K562 (cell line): ENCODE results near the gene NEMP2. TPM values are rescaled to one million over a fixed set of nuclear protein-coding genes. Genes with fewer than 3 reads are reported as not detected.

Experiments used
- ARID1B ChIP-seq: fragments of 450-650 bp; IDR thresholded peaks from 2 replicates; pipeline ENCODE4 v1.6.1; 2016; ENCODE audit warnings: antibody characterized with exemption, mild to moderate bottlenecking, inconsistent platforms
- BDP1 ChIP-seq: IDR thresholded peaks from 3 replicates; pipeline ENCODE4 v1.6.1; 2011; ENCODE audit not compliant: insufficient read length, insufficient read depth
- C11orf30 ChIP-seq: fragments of 450-650 bp; IDR thresholded peaks from 2 replicates; pipeline ENCODE4 v1.6.1; 2016; ENCODE audit warnings: low read depth, mild to moderate bottlenecking
- CBFB ChIP-seq: sonication (generic); formaldehyde crosslinking; IDR thresholded peaks from 2 replicates; pipeline ENCODE4 v1.4.0; 2020; ENCODE audit warnings: mild to moderate bottlenecking, missing genetic modification reagents
- DDX20 ChIP-seq: fragments of 450-650 bp; IDR thresholded peaks from 2 replicates; pipeline ENCODE4 v1.6.1; 2016; ENCODE audit warnings: missing genetic modification characterization, low read depth, mild to moderate bottlenecking, missing compliant biosample characterization, moderate library complexity
- EGR1 ChIP-seq: fragments of 450-650 bp; conservative IDR thresholded peaks from 2 replicates; pipeline ENCODE4 v1.6.1; 2017; ENCODE audit warnings: mild to moderate bottlenecking
- ELK3 ChIP-seq: fragments of 450-650 bp; formaldehyde crosslinking; IDR thresholded peaks from 2 replicates; pipeline ENCODE4 v1.4.0; 2020; ENCODE audit warnings: mild to moderate bottlenecking
- FOXK2 ChIP-seq, 2 experiments: fragments of 450-650 bp; IDR thresholded peaks in 1 of 2; conservative IDR thresholded peaks in 1 of 2; 2 replicates each; pipeline ENCODE4 v1.6.1; 2016; ENCODE audit warnings: low read depth in 2 of 2, mild to moderate bottlenecking in 1 of 2
- HDAC8 ChIP-seq: fragments of 450-650 bp; IDR thresholded peaks from 2 replicates; pipeline ENCODE4 v1.6.1; 2016; ENCODE audit warnings: mild to moderate bottlenecking, missing genetic modification characterization, moderate library complexity, missing compliant biosample characterization
- ID3 ChIP-seq, 2 experiments: fragments of 250-450 bp in 1 of 2; fragments of 450-650 bp in 1 of 2; sonication (Bioruptor Pico) in 1 of 2; IDR thresholded peaks; 2 replicates each; pipeline versions ENCODE4 v1.6.1 to v1.8.0; 2016 to 2021; ENCODE audit warnings: mild to moderate bottlenecking in 2 of 2, moderate library complexity in 2 of 2, missing compliant biosample characterization in 1 of 2, missing genetic modification characterization in 1 of 2
- JUN ChIP-seq, 2 experiments: sonication (generic) in 1 of 2; formaldehyde crosslinking in 1 of 2; IDR thresholded peaks; 2 replicates each; pipeline versions ENCODE4 v1.6.1 to v1.8.0; 2012 to 2022; ENCODE audit warnings: borderline replicate concordance in 2 of 2, mild to moderate bottlenecking in 2 of 2, improper control_type of control experiment in 1 of 2, low read depth in 1 of 2, low read length in 1 of 2, missing genetic modification reagents in 1 of 2
- LEF1 ChIP-seq: fragments of 450-650 bp; IDR thresholded peaks from 2 replicates; pipeline ENCODE4 v1.6.1; 2016; ENCODE audit warnings: mild to moderate bottlenecking
- MAFG ChIP-seq: fragments of 450-650 bp; conservative IDR thresholded peaks from 2 replicates; pipeline ENCODE4 v1.6.1; 2016; ENCODE audit warnings: missing genetic modification characterization, missing compliant biosample characterization
- MTA2 ChIP-seq: fragments of 450-650 bp; IDR thresholded peaks from 2 replicates; pipeline ENCODE4 v1.6.1; 2016; ENCODE audit warnings: low read depth
- NFE2L1 ChIP-seq: fragments of 450-650 bp; IDR thresholded peaks from 2 replicates; pipeline ENCODE4 v1.6.1; 2016; ENCODE audit warnings: missing genetic modification characterization, low read depth, mild to moderate bottlenecking, missing compliant biosample characterization, moderate library complexity, borderline replicate concordance
- NFIC ChIP-seq: fragments of 450-650 bp; IDR thresholded peaks from 2 replicates; pipeline ENCODE4 v1.6.1; 2017; ENCODE audit warnings: mild to moderate bottlenecking, inconsistent platforms
- NRF1 ChIP-seq, 2 experiments: fragments of 450-650 bp; IDR thresholded peaks in 1 of 2; conservative IDR thresholded peaks in 1 of 2; 2 replicates each; pipeline ENCODE4 v1.6.1; 2014; ENCODE audit warnings: mild to moderate bottlenecking in 2 of 2
- RBM25 ChIP-seq: fragments of 200-400 bp; formaldehyde crosslinking; IDR thresholded peaks from 2 replicates; pipeline ENCODE4 v1.6.1; 2018; ENCODE audit warnings: low read length, low read depth, moderate library complexity; ENCODE audit not compliant: severe bottlenecking
- SMAD4 ChIP-seq: fragments of 250-450 bp; sonication (Bioruptor Pico); conservative IDR thresholded peaks from 2 replicates; pipeline ENCODE4 v1.8.0; 2021; ENCODE audit warnings: inconsistent platforms, mild to moderate bottlenecking, moderate library complexity
- STAG1 ChIP-seq: sonication (generic); formaldehyde crosslinking; IDR thresholded peaks from 2 replicates; pipeline ENCODE4 v1.5.0; 2020; ENCODE audit warnings: missing genetic modification reagents, borderline replicate concordance
- STAT5A ChIP-seq: IDR thresholded peaks from 2 replicates; pipeline ENCODE4 v1.6.1; 2012; ENCODE audit warnings: low read length, inconsistent platforms, borderline replicate concordance
- ZBTB12 ChIP-seq: fragments of 250-450 bp; sonication (Bioruptor Pico); IDR thresholded peaks from 2 replicates; pipeline ENCODE4 v1.4.0; 2020
- ZKSCAN1 ChIP-seq: fragments of 150-350 bp; IDR thresholded peaks from 2 replicates; pipeline ENCODE4 v1.6.1; 2016; ENCODE audit warnings: low read depth, low read length
- ZNF311 ChIP-seq: fragments of 250-450 bp; sonication (Bioruptor Pico); IDR thresholded peaks from 2 replicates; pipeline ENCODE4 v1.4.0; 2020; ENCODE audit warnings: mild to moderate bottlenecking, moderate library complexity
- polyA plus RNA-seq, 8 experiments: library from polyadenylated mRNA; depleted of rRNA in 4 of 8; stranded (reverse) in 5 of 8; unstranded in 3 of 8; fragments of >200 nt; fragmentation: Nextera tagmentation in 2 of 8; fragmentation: Illumina TruSeq in 1 of 8; extraction: Ambion mirVana in 2 of 8; extraction: Trizol in 1 of 8; gene quantifications; 2 replicates each; pipeline versions ENCODE4 v1.2.1 to v1.2.3, GENCODE V29; 2011 to 2014; ENCODE audit warnings: inconsistent platforms in 1 of 8, missing spikeins in 1 of 8
- total RNA-seq, 7 experiments: library from RNA; depleted of rRNA in 6 of 7; stranded (reverse); fragments of >200 nt in 6 of 7; fragmentation: Illumina TruSeq in 2 of 7; extraction: Trizol in 2 of 7; gene quantifications; 2 replicates each; pipeline versions ENCODE4 v1.2.1 to v1.2.3, GENCODE V29; 2011 to 2021; ENCODE audit warnings: low replicate concordance in 1 of 7

Gene NEMP2
- total and polyA plus RNA-seq, 9 of the 15 experiments (the other 6 are each of a cell fraction or from before 2014, with no cell fraction given), result 0.32 to 3.0 (median 1.7) TPM

- TF ChIP-seq FOXK2 (conservative IDR thresholded peaks at IDR 0.05 in 1 of 2, IDR thresholded peaks at IDR 0.05 in 1 of 2; ENCODE audit: low read depth in 2 of 2) (peak in 1 of 2 experiments; percentile 11; a peak in 1 of 4 replicates), CBFB (CRISPR knock-in tag) (no peak), RBM25 (no peak), DDX20 (no peak), STAG1 (no peak), C11orf30 (peak; percentile 57), ZBTB12 (no peak), ZKSCAN1 (no peak), STAT5A (peak; percentile 75), EGR1 (peak; percentile 65), LEF1 (peak; percentile 43; the same call in 1 of the 2 replicates), ID3 (CRISPR knock-in tag; IDR thresholded peaks at IDR 0.05) (no peak), ID3 (tag; IDR thresholded peaks at IDR 0.05) (peak; percentile 60; the same call in 1 of the 2 replicates), HDAC8 (tag) (no peak), SMAD4 (peak; percentile 68), ARID1B (peak; percentile 93), BDP1 (no peak), MAFG (tag) (no peak), NFIC (0 out of 2 replicates have a peak, but pooled peaks have one; percentile 15), JUN (IDR thresholded peaks at IDR 0.05; ENCODE audit: borderline replicate concordance, low read depth, low read length) (no peak), JUN (CRISPR knock-in tag; IDR thresholded peaks at IDR 0.05; ENCODE audit: borderline replicate concordance) (no peak), MTA2 (peak; percentile 71; the same call in 1 of the 2 replicates), ZNF311 (CRISPR knock-in tag) (no peak), NFE2L1 (no peak), NRF1 (conservative IDR thresholded peaks at IDR 0.05 in 1 of 2, IDR thresholded peaks at IDR 0.05 in 1 of 2) (no peak), ELK3 (no peak)
Observed at GRCh38 chr2:190579915-190580846, 45.7 kb upstream of the NEMP2 start (continued).
